T-helper 2 cell treated with Interferon-gamma antibody and Interleukin-4, amounts not matched to agents 100 ng/mL and 5 ng/mL, for 36 hours (primary cell): ENCODE measurements around the gene PIM3. TPM values are rescaled to one million over a fixed set of nuclear protein-coding genes. Genes with fewer than 3 reads are reported as not detected.

ENCODE experiments used
- intact Hi-C: fragments of 100-400 bp; cut with micrococcal nuclease; formaldehyde crosslinking; loops from one replicate; pipeline ENCODE4 v1.15.1; 2023
- total RNA-seq: library from RNA; stranded (reverse); gene quantifications from 2 replicates; pipeline ENCODE4 v1.2.3, GENCODE V29; 2022

Gene PIM3
- total RNA-seq, 1 donor from 2014 or later, result 52.8 TPM

DNA sequence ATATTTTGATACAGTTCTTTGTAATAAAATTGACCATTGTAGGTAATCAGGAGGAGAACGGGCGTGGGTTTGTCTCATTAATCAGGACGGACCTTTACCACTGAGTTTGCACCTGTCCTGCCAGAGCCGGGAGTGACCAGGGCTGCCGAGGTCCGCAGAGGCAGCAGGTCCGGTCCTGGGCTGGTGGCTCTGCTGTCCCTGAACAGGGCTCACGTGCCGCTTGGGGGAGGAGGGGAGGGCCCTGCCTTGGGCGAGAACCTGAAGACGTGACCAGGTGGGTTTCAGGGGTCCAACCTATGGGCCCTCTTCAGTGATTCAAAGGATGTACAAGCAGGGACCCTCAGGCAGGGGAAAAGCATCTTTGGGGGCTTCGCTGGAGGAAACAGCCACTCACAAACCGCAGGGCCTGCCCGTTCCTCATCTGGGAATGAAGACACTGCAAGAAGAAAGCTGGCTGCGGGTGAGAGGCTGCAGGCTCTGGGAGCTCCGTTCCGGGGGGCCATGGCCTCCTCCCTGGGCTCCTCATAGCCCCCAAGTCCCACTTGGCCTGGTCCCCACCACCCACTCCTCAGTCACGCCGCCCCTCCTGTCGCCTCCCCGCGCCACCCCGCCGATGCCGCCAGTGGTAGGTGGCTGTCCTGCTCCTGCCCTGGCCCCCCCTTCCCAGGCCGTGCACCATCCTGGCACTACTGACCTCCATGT lies 32.9 kb upstream of the PIM3 start:
- intact Hi-C loops, result loop anchor here (5.0 kb wide), 1 partner anchor 260 kb away; the partner anchor contains the start of gene TRABD

DNA sequence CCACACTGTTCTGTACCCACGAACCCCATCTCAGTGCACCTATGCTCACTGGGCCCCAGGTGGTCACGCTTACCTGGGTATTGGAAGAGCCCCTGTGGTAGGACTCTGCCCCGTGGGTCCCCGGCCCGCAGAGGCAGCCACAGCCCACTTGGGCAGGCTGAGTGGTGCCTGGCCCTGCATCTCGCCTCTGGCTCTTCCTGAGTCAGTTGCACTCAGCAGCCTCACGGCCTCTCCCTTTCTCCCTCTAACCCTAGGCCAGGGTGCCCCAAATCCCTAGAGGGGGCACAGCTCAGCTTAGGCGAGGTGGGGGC lies 32.4 kb upstream of the PIM3 start:
- intact Hi-C loops, result loop anchor here (5.0 kb wide), 1 partner anchor 259 kb away; the partner anchor contains the start of gene TRABD

DNA sequence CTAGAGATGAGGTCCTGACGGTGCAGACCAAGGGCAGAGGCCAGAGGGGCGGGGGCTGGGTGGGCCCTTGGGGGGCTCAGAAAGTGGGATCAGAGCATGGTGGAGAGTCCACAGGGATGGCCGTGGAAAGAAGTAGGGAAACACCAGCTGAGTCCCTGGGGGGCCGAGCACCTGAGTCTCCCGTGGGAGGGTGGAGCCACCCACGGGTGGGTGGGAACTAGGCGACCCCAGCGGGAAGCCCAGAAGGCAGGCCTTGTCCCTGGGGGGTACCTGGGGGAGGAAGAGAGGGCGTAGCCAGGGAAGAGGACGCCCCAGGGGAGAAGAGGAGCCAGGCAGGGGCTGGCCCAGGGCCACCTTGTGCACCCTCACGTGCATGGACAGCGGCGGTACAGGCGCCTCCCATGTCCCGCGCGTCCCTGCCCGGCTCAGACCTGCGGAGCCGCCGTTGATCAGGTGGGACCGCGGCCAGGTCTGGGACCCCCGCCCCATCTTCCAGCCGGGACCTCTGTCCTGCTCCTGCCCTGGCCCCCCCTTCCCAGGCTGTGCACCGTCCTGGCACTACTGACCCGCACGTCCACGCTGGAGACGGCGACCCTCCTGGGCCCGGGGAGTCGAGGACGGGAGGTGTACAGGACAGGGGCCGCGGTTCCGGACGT lies 31.9 kb upstream of the PIM3 start:
- intact Hi-C loops, result loop anchor here (5.0 kb wide), 1 partner anchor 259 kb away; the partner anchor contains the start of gene TRABD

- intact Hi-C loops, result loop anchor here (5.0 kb wide), 1 partner anchor 258 kb away; the partner anchor contains the start of gene TRABD
Measured at GRCh38 chr22:49929211-49929979, 31.2 kb upstream of the PIM3 start.

DNA sequence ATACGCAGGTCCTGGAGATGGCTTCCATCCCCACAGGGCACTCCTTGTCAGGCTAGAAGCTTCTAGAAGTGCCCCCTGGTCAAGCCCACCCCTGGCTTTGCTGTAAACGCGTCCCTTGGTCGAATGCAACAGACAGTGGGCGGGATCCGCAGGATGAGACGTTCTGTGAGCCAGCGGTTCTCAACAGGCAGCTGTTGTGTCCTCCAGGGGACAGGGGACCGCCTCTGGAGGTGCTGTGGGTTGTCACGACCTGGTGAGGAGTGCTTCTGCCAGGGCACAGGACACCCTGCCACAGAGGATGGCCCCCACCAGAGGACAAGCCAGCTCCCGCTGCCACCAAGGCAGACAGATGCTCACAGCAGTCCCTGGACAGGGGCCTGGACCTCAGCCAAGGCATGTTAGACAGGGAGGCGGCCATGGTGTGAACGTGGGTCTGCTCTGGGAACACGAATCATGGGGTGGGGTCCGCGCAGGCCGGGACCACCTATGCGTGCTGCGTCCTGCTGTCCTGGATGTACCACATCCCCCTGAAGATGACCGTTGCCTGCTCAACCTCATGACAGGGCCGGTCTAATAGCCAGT lies 30.5 kb upstream of the PIM3 start:
- intact Hi-C loops, result loop anchor here (1.0 to 5.0 kb wide), 4 partner anchors 63 to 257 kb away; partner anchors contain the start of gene TRABD

- intact Hi-C loops, result loop anchor here (1.0 to 2.0 kb wide), 3 partner anchors 62 to 164 kb away; no protein-coding TSS in a partner anchor
Measured at GRCh38 chr22:49930596-49931412, 29.8 kb upstream of the PIM3 start.

DNA sequence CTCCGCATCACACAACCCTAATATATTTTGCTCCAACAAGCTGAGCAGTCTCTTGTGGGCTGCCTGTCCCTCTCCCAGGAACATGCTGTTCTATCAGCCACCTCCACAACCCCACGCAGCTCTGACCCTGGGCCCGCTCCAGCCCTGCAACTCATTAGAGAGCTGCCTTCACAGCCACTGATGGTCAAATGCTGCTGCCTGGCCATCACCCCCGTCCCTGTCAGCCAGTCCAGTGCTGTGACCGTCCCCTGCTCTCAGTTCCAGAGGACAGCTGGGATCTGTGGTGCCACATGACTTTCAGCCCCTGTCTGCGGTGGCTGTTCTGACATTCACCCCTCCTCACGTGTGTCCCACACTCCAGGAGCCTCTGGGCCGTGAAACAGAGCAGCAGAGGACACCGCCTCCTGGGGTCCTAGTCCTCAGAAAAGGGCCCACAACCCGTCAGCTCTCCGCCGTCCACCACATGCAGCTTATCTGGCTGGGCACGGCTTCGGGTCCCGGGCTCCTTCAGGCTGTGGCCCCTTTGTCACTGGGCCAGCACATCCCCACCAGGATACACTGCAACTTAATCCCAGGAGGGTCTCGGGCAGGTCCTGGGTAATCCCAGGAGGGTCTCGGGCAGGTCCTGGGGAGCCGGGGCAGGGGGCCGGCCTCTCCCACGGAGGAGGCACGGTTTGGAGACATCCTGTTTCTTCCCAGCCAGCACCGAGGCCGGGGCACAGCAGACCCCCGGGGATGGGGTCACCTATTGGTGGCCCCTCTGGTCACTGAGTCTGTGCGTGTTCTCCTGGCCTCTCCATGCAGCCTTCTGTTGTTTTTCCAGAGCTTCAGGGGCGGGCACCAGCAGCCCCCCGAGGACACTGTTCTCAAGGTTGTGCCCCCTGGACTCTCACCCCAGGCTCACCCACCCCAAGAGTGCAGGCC lies 27.1 kb upstream of the PIM3 start:
- intact Hi-C loops, result no loop called here

GRCh38 chr22:49934160-49934890 lies 26.2 kb upstream of the PIM3 start:
- intact Hi-C loops, result no loop called here

DNA sequence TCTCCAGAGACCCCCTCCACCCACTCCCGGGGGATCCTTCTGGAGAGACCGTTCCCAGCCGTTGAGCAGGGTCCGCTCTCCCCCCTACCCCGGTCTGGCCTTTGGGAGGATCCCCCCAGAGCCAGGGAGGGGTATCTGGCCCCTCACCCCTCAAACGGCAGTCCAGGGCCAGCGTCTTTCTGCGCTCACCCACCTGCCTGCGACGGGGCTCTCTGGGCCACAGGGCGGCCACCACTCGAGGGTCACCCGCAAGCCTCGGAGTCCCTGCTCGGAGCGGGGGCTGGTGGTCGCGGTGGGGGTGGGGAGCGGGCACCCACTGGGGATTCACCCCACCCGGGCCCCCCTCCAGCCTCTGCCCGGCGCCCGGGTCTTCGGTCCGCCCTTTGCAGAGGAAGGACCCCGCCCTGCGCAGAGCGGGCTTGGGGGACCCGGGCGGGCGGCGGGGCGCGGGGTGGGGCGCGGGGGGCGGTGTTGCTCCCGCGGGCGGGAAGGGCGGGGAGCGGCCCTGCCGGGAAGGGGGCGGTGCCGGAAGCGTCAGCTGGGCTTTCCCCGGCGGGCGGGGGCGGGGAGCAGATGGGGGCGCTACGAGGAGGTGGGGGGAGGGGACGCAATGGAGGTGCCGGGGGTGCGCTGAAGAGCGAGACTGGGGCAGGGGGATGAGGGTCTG lies 25.5 kb upstream of the PIM3 start:
- intact Hi-C loops, result no loop called here

GRCh38 chr22:49935561-49935960 lies 25.0 kb upstream of the PIM3 start:
- intact Hi-C loops, result no loop called here

DNA sequence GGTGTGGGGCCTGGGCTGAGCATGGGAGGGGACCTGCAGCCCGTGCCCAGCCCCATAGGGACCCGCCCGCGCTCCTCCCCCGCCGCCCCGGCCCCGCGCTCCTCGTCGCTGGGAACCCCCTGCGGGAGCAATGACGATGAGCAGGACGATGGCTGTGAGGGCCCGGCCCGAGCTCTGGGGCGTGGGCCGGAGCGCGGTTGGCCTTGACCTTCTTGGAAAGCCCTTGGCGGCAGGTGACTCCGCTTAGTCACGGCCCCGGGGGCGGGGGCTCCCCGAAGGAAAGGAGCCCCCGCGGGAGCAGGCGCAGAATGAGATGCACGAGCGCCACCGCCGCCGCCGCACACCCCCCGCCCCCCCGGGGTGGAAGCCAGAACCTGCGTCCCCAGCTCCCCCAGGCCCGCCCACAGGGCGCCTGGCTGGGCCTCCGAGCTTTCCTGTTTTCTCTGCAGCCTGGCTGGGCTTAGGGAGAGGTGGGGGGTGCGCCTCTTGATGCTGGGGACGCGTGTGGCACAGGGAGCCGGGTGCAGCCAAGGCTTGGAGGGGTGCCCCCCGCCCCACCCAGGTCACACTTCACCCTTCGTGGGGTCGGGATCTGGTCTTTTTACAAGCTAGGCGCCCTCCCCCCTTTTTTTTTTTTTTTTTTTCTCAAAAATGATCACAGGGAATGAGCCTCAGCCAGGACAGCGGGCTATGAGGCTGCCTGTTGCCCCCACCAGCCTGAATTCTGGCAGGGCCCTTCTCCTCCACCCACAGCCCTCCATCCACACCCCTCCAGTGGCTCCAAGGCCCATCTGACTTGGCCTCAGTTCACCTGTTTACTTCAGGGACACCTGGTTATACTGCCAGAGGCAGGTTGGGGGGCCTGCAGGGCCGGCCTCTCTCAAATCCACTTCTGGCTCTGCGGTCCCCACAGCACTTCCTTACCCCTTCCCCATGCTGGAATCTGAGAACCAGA lies 24.3 kb upstream of the PIM3 start:
- intact Hi-C loops, result loop anchor here (1.0 to 2.0 kb wide), 4 partner anchors 9 to 35 kb away; partner anchors contain the start of genes ALG12, CRELD2 and PIM3

GRCh38 chr22:49936973-49937757 lies 23.4 kb upstream of the PIM3 start:
- intact Hi-C loops, result loop anchor here (1.0 to 2.0 kb wide), 4 partner anchors 8 to 34 kb away; partner anchors contain the start of genes ALG12, CRELD2 and PIM3

DNA sequence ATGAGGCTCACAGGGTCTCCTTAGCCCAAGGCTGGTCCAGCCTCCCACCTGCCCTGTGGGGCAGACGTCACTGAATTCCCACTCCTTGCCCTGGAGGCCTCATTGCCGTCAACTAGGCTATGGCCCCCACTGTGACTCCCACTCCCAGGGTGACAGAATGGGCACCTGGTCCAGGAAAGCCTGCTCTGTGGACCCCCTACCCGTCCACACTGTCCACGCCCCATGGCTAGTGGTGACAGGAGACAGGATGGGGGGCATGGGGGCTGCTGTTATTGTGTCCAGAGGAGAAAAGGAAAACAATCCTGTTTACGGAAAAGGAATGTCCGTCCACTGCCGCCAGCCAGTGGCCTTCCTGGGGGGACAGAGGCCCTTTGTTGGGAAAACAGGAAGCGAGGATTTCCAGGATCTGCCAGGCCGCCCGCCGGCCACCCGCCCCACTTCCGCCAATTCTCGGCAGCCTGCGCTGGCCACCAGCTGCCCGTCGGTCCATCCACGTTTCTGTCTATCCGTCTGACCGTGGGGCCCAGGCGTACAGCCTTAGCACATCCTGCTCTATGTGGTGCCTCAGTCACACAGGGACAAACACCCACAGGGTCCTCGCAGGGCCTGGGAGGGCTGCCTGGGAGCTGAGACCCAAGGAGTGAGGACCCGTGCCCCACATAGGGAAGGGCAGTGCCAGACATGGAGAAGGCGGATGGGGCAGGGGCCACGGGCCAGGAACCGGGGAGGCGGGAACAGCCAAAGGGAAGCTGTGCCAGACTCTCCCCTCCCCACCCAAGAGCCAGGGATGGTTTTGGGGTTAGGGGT lies 22.6 kb upstream of the PIM3 start:
- intact Hi-C loops, result loop anchor here (2.0 kb wide), 1 partner anchor 33 kb away; no protein-coding TSS in a partner anchor

- intact Hi-C loops, result no loop called here
Measured at GRCh38 chr22:49938565-49939136, 21.9 kb upstream of the PIM3 start.
